ENCODE data around the gene GYS2. TPM values are rescaled to one million over a fixed set of nuclear protein-coding genes. Genes with fewer than 3 reads are reported as not detected.

Gene GYS2
- total RNA-seq, 4 donors from 2014 or later = not detected

- intact Hi-C loops (cut with DNase I; ENCODE audit: low total_unique reads) = no loop called here
- no peak for DNase-seq (ENCODE audit: low spot score in 2 of 2)
- TF ChIP-seq CTCF (IDR thresholded peaks at IDR 0.05) = no peak
- TF ChIP-seq POLR2A (IDR thresholded peaks at IDR 0.05) = no peak
- H3K4me3 ChIP-seq (ENCODE audit: low read depth, poor library complexity, severe bottlenecking) = no peak within 1 kb of the TSS
- WGBS, 2 donors = 97 to 98% methylated on average over 1 of the region's 1 CpG
Measured at GRCh38 chr12:21526053-21526452, 78.6 kb downstream of the GYS2 start, which contains the start of gene SPX. TSS of gene SPX (plus strand) at chr12:21526296. CDS start at chr12:21526473, 177 bp downstream.

- TF ChIP-seq POLR2A (IDR thresholded peaks at IDR 0.05) = no peak
- TF ChIP-seq CTCF (IDR thresholded peaks at IDR 0.05) = no peak
- no peak for DNase-seq (ENCODE audit: low spot score in 2 of 2)
- H3K4me3 ChIP-seq (ENCODE audit: low read depth, poor library complexity, severe bottlenecking) = no peak overlapping the region
- intact Hi-C loops (cut with DNase I; ENCODE audit: low total_unique reads) = no loop called here
Measured at GRCh38 chr12:21523148-21523547, 81.5 kb downstream of the GYS2 start.

DNA sequence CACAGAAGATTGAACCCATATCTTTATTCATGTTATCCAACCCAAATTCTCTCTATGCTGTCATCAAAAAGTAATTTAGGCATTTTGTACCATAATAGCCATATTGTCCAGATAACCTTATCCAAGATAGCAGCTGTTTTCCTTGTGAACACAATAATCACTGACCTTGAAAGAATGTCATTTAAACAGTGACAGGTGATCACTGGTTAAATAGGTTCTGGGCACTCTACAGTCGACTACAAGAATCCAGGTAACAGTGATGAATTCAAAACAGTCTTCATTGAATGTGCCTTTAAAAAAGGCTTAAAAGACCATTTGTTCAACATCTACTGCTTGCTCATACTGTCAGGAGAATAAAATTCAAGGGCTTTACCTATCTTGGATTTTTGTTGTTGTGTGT, 83.1 kb downstream of the GYS2 start:
- no peak for TF ChIP-seq CTCF (IDR thresholded peaks at IDR 0.05)
- TF ChIP-seq POLR2A (IDR thresholded peaks at IDR 0.05) = no peak
- WGBS, 2 donors = 48 to 65% methylated on average over 1 of the region's 1 CpG
- no peak for DNase-seq (ENCODE audit: low spot score in 2 of 2)
- no peak overlapping the region for H3K4me3 ChIP-seq (ENCODE audit: low read depth, poor library complexity, severe bottlenecking)
- intact Hi-C loops (cut with DNase I; ENCODE audit: low total_unique reads) = no loop called here

GRCh38 chr12:21518451-21518850, 86.2 kb downstream of the GYS2 start:
- no peak for DNase-seq (ENCODE audit: low spot score in 2 of 2)
- TF ChIP-seq CTCF (IDR thresholded peaks at IDR 0.05) (no peak), POLR2A (IDR thresholded peaks at IDR 0.05) (no peak)
- 82 to 90% methylated on average over 3 of the region's 3 CpGs for WGBS, 2 donors
- intact Hi-C loops (cut with DNase I; ENCODE audit: low total_unique reads) = no loop called here
- H3K4me3 ChIP-seq (ENCODE audit: low read depth, poor library complexity, severe bottlenecking) = no peak overlapping the region

- WGBS, 2 donors = 88 to 93% methylated on average over 2 of the region's 2 CpGs
Measured at GRCh38 chr12:21516281-21516680, 88.4 kb downstream of the GYS2 start.

More at GRCh38 chr12:21516281-21516680, 88.4 kb downstream of the GYS2 start:
- no peak for TF ChIP-seq CTCF (IDR thresholded peaks at IDR 0.05)
- TF ChIP-seq POLR2A (IDR thresholded peaks at IDR 0.05) = no peak
- no peak overlapping the region for H3K4me3 ChIP-seq (ENCODE audit: low read depth, poor library complexity, severe bottlenecking)
- no peak for DNase-seq (ENCODE audit: low spot score in 2 of 2)
- intact Hi-C loops (cut with DNase I; ENCODE audit: low total_unique reads) = no loop called here

Measured in lower leg skin (tissue), 4 donors.